ENCODE measurements around the gene DYRK1A.
A peak's percentile ranks its signal among the peaks of the same experiment; 100 is the strongest.

Gene DYRK1A

GRCh38 chr21:37552496-37553029, 186.0 kb downstream of the DYRK1A start:
- no peaks in the 10 kb centered on the region for H3K9me3 Mint-ChIP-seq
- ATAC-seq (replicated peaks; ENCODE audit: extremely low read depth, poor library complexity, severe bottlenecking), result no peak
- no peak overlapping the region for H3K27ac Mint-ChIP-seq (ENCODE audit: low read depth)
- H3K27me3 Mint-ChIP-seq, result peaks cover 43% of the 10 kb centered on the region
- H3K36me3 Mint-ChIP-seq (ENCODE audit: insufficient read depth), result no peaks in the 10 kb centered on the region
- DNase-seq (ENCODE audit: low spot score in 2 of 2), result no peak
- H3K4me3 Mint-ChIP-seq, result no peak overlapping the region
- no peaks in the 10 kb centered on the region for H3K4me1 Mint-ChIP-seq

- no peaks in the 10 kb centered on the region for H3K9me3 Mint-ChIP-seq
- no peaks in the 10 kb centered on the region for H3K36me3 Mint-ChIP-seq (ENCODE audit: insufficient read depth)
- H3K27me3 Mint-ChIP-seq, result peaks cover 43% of the 10 kb centered on the region
- DNase-seq (ENCODE audit: low spot score in 2 of 2) (no peak), ATAC-seq (replicated peaks; ENCODE audit: extremely low read depth, poor library complexity, severe bottlenecking) (no peak)
- H3K4me3 Mint-ChIP-seq, result no peak overlapping the region
- no peak overlapping the region for H3K27ac Mint-ChIP-seq (ENCODE audit: low read depth)
- H3K4me1 Mint-ChIP-seq, result no peaks in the 10 kb centered on the region
These were observed 186.5 kb downstream of the DYRK1A start for GRCh38 chr21:37553078-37553481.

GRCh38 chr21:37554661-37555379, 188.2 kb downstream of the DYRK1A start:
- Mint-ChIP-seq H3K4me3 (no peak overlapping the region), H3K4me1 (no peaks in the 10 kb centered on the region), H3K27ac (ENCODE audit: low read depth) (no peak overlapping the region), H3K27me3 (peaks cover 43% of the 10 kb centered on the region), H3K9me3 (no peaks in the 10 kb centered on the region), H3K36me3 (ENCODE audit: insufficient read depth) (no peaks in the 10 kb centered on the region)
- no peak for ATAC-seq (replicated peaks; ENCODE audit: extremely low read depth, poor library complexity, severe bottlenecking)
- no peak for DNase-seq (ENCODE audit: low spot score in 2 of 2)

- DNase-seq (ENCODE audit: low spot score in 2 of 2) (no peak), ATAC-seq (replicated peaks; ENCODE audit: extremely low read depth, poor library complexity, severe bottlenecking) (no peak)
- H3K4me1 Mint-ChIP-seq, result no peaks in the 10 kb centered on the region
- no peak overlapping the region for H3K4me3 Mint-ChIP-seq
- no peaks in the 10 kb centered on the region for H3K36me3 Mint-ChIP-seq (ENCODE audit: insufficient read depth)
- peaks cover 43% of the 10 kb centered on the region for H3K27me3 Mint-ChIP-seq
- H3K9me3 Mint-ChIP-seq, result no peaks in the 10 kb centered on the region
- H3K27ac Mint-ChIP-seq (ENCODE audit: low read depth), result no peak overlapping the region
These were observed 189.2 kb downstream of the DYRK1A start for GRCh38 chr21:37555672-37556261.

- ATAC-seq (replicated peaks; ENCODE audit: extremely low read depth, poor library complexity, severe bottlenecking) (no peak), DNase-seq (ENCODE audit: low spot score in 2 of 2) (no peak)
- Mint-ChIP-seq H3K9me3 (no peaks in the 10 kb centered on the region), H3K27ac (ENCODE audit: low read depth) (no peak overlapping the region), H3K36me3 (ENCODE audit: insufficient read depth) (no peaks in the 10 kb centered on the region), H3K4me3 (no peak overlapping the region), H3K4me1 (no peaks in the 10 kb centered on the region), H3K27me3 (peaks cover 38% of the 10 kb centered on the region)
These were observed 190.8 kb downstream of the DYRK1A start for GRCh38 chr21:37557261-37557950.

GRCh38 chr21:37558676-37559211, 192.2 kb downstream of the DYRK1A start:
- DNase-seq (ENCODE audit: low spot score in 2 of 2) (no peak), ATAC-seq (replicated peaks; ENCODE audit: extremely low read depth, poor library complexity, severe bottlenecking) (no peak)
- H3K9me3 Mint-ChIP-seq, result no peaks in the 10 kb centered on the region
- H3K4me3 Mint-ChIP-seq, result no peak overlapping the region
- H3K4me1 Mint-ChIP-seq, result no peaks in the 10 kb centered on the region
- peaks cover 26% of the 10 kb centered on the region for H3K27me3 Mint-ChIP-seq
- peaks cover 4% of the 10 kb centered on the region for H3K36me3 Mint-ChIP-seq (ENCODE audit: insufficient read depth)
- H3K27ac Mint-ChIP-seq (ENCODE audit: low read depth), result no peak overlapping the region

GRCh38 chr21:37560385-37560784, 193.8 kb downstream of the DYRK1A start:
- Mint-ChIP-seq H3K27me3 (peaks cover 14% of the 10 kb centered on the region), H3K9me3 (no peaks in the 10 kb centered on the region), H3K27ac (ENCODE audit: low read depth) (no peak overlapping the region), H3K4me1 (peaks cover 13% of the 10 kb centered on the region), H3K36me3 (ENCODE audit: insufficient read depth) (peaks cover 12% of the 10 kb centered on the region), H3K4me3 (no peak overlapping the region)
- no peak for ATAC-seq (replicated peaks; ENCODE audit: extremely low read depth, poor library complexity, severe bottlenecking)
- no peak for DNase-seq (ENCODE audit: low spot score in 2 of 2)

GRCh38 chr21:37561506-37561905, 194.9 kb downstream of the DYRK1A start:
- H3K4me1 Mint-ChIP-seq, result peaks cover 13% of the 10 kb centered on the region
- H3K27ac Mint-ChIP-seq (ENCODE audit: low read depth), result no peak overlapping the region
- no peaks in the 10 kb centered on the region for H3K9me3 Mint-ChIP-seq
- peaks cover 2% of the 10 kb centered on the region for H3K27me3 Mint-ChIP-seq
- H3K36me3 Mint-ChIP-seq (ENCODE audit: insufficient read depth), result peaks cover 12% of the 10 kb centered on the region
- no peak overlapping the region for H3K4me3 Mint-ChIP-seq
- DNase-seq (ENCODE audit: low spot score in 2 of 2) (no peak), ATAC-seq (replicated peaks; ENCODE audit: extremely low read depth, poor library complexity, severe bottlenecking) (no peak)

GRCh38 chr21:37561941-37562919, 195.7 kb downstream of the DYRK1A start:
- no peaks in the 10 kb centered on the region for H3K27me3 Mint-ChIP-seq
- DNase-seq (ENCODE audit: low spot score in 2 of 2), result no peak
- H3K36me3 Mint-ChIP-seq (ENCODE audit: insufficient read depth), result peaks cover 12% of the 10 kb centered on the region
- H3K27ac Mint-ChIP-seq (ENCODE audit: low read depth), result peak overlapping the region; percentile 98
- H3K9me3 Mint-ChIP-seq, result no peaks in the 10 kb centered on the region
- peaks cover 13% of the 10 kb centered on the region for H3K4me1 Mint-ChIP-seq
- ATAC-seq (replicated peaks; ENCODE audit: extremely low read depth, poor library complexity, severe bottlenecking), result no peak
- H3K4me3 Mint-ChIP-seq, result peak overlapping the region; percentile 94

- Mint-ChIP-seq H3K9me3 (no peaks in the 10 kb centered on the region), H3K4me3 (peak overlapping the region; percentile 94), H3K27ac (ENCODE audit: low read depth) (peak overlapping the region; percentile 98), H3K36me3 (ENCODE audit: insufficient read depth) (peaks cover 12% of the 10 kb centered on the region), H3K27me3 (no peaks in the 10 kb centered on the region), H3K4me1 (peaks cover 13% of the 10 kb centered on the region)
- DNase-seq (ENCODE audit: low spot score in 2 of 2), result no peak
- no peak for ATAC-seq (replicated peaks; ENCODE audit: extremely low read depth, poor library complexity, severe bottlenecking)
These were observed 196.5 kb downstream of the DYRK1A start for GRCh38 chr21:37562920-37563640.

GRCh38 chr21:37563641-37564340, 197.2 kb downstream of the DYRK1A start:
- DNase-seq (ENCODE audit: low spot score in 2 of 2) (peak; percentile 79 to 85), ATAC-seq (replicated peaks; ENCODE audit: extremely low read depth, poor library complexity, severe bottlenecking) (peak; percentile 85)
- no peaks in the 10 kb centered on the region for H3K9me3 Mint-ChIP-seq
- H3K4me1 Mint-ChIP-seq, result peaks cover 13% of the 10 kb centered on the region
- peaks cover 12% of the 10 kb centered on the region for H3K36me3 Mint-ChIP-seq (ENCODE audit: insufficient read depth)
- peak overlapping the region; percentile 94 for H3K4me3 Mint-ChIP-seq
- peak overlapping the region; percentile 98 for H3K27ac Mint-ChIP-seq (ENCODE audit: low read depth)
- H3K27me3 Mint-ChIP-seq, result no peaks in the 10 kb centered on the region
